ENCODE data around the gene FRMPD2.

FRMPD2 gene
- total RNA-seq, result 0 to 0.09 reads per million in 2 donors

GRCh38 chr10:48274636-48275035 lies at the start of gene FRMPD2:
TSS of gene FRMPD2 (minus strand) at chr10:48274696. CDS start at chr10:48274567, 129 bp downstream.
- no peak for DNase-seq

- no peak for DNase-seq
Measured at GRCh38 chr10:48322017-48322416, 47.5 kb upstream of the FRMPD2 start.

GRCh38 chr10:48317321-48317990 lies 43.0 kb upstream of the FRMPD2 start:
- no peak for DNase-seq

- DNase-seq, result no peak
Measured at GRCh38 chr10:48316236-48316635, 41.7 kb upstream of the FRMPD2 start.

- DNase-seq, result no peak
Measured at GRCh38 chr10:48314107-48314506, 39.6 kb upstream of the FRMPD2 start.

GRCh38 chr10:48309711-48310226 lies 35.3 kb upstream of the FRMPD2 start:
- DNase-seq, result no peak

GRCh38 chr10:48307711-48308018 lies 33.2 kb upstream of the FRMPD2 start:
- no peak for DNase-seq

GRCh38 chr10:48306870-48307710 lies 32.6 kb upstream of the FRMPD2 start:
- DNase-seq, result peak; percentile 74

GRCh38 chr10:48306265-48306869 lies 31.9 kb upstream of the FRMPD2 start, which contains the start of gene MAPK8:
TSS of gene MAPK8 (plus strand) at chr10:48306677. CDS start at chr10:48401661, 94,984 bp downstream.
- DNase-seq, result peak; percentile 89

GRCh38 chr10:48305905-48306264 lies 31.4 kb upstream of the FRMPD2 start:
- no peak for DNase-seq

GRCh38 chr10:48302515-48303476 lies 28.3 kb upstream of the FRMPD2 start:
- no peak for DNase-seq

- no peak for DNase-seq
Measured at GRCh38 chr10:48300556-48300955, 26.1 kb upstream of the FRMPD2 start.

GRCh38 chr10:48299692-48300091 lies 25.2 kb upstream of the FRMPD2 start:
- DNase-seq, result no peak

GRCh38 chr10:48299066-48299465 lies 24.6 kb upstream of the FRMPD2 start:
- no peak for DNase-seq

GRCh38 chr10:48296576-48297098 lies 22.1 kb upstream of the FRMPD2 start:
- DNase-seq, result no peak

GRCh38 chr10:48294431-48294830 lies 19.9 kb upstream of the FRMPD2 start:
- DNase-seq, result no peak

GRCh38 chr10:48292616-48293015 lies 18.1 kb upstream of the FRMPD2 start:
- no peak for DNase-seq

GRCh38 chr10:48291190-48291589 lies 16.7 kb upstream of the FRMPD2 start:
- no peak for DNase-seq

GRCh38 chr10:48290286-48290685 lies 15.8 kb upstream of the FRMPD2 start:
- no peak for DNase-seq

- no peak for DNase-seq
Measured at GRCh38 chr10:48289501-48290238, 15.2 kb upstream of the FRMPD2 start.

- no peak for DNase-seq
Measured at GRCh38 chr10:48288661-48289060, 14.2 kb upstream of the FRMPD2 start.

All from activated gamma-delta T cell (primary cell).